NCI-H510A (cell line): ENCODE measurements around the gene C5AR1.
"Not testable (repeated sequence)": the region's sequence is repeated elsewhere in the genome, so short reads cannot be mapped to it uniquely, and the experiment has no call there.

Experiments used
- DNase-seq: peaks from one replicate; lab custom pipeline; 2025; lab: John Stamatoyannopoulos, UW

C5AR1 gene

GRCh38 chr19:47309608-47310007, at the start of gene C5AR1:
TSS of gene C5AR1 (plus strand) at chr19:47309861. CDS start at chr19:47309896, 35 bp downstream.
- no peak for DNase-seq

- DNase-seq = no peak
Observed at GRCh38 chr19:47260476-47260875, 49.2 kb upstream of the C5AR1 start.

GRCh38 chr19:47261946-47262793, 47.5 kb upstream of the C5AR1 start:
- not testable (repeated sequence) for DNase-seq

GRCh38 chr19:47264629-47265028, 45.0 kb upstream of the C5AR1 start:
- no peak for DNase-seq

- no peak for DNase-seq
Observed at GRCh38 chr19:47266401-47266941, 43.2 kb upstream of the C5AR1 start.

GRCh38 chr19:47267350-47267759, 42.3 kb upstream of the C5AR1 start:
- no peak for DNase-seq

GRCh38 chr19:47268028-47268427, 41.6 kb upstream of the C5AR1 start:
- no peak for DNase-seq

GRCh38 chr19:47269596-47269995, 40.1 kb upstream of the C5AR1 start:
- no peak for DNase-seq

GRCh38 chr19:47270408-47270807, 39.3 kb upstream of the C5AR1 start:
- no peak for DNase-seq

- no peak for DNase-seq
Observed at GRCh38 chr19:47271949-47272348, 37.7 kb upstream of the C5AR1 start.

GRCh38 chr19:47272448-47273312, 37.0 kb upstream of the C5AR1 start:
- DNase-seq = no peak

- DNase-seq = peak; percentile 86
Observed at GRCh38 chr19:47273313-47274070, 36.2 kb upstream of the C5AR1 start.

- peak; percentile 52 for DNase-seq
Observed at GRCh38 chr19:47274071-47274890, 35.4 kb upstream of the C5AR1 start, which contains the start of gene INAFM1. TSS of gene INAFM1 (plus strand) at chr19:47274885. CDS start at chr19:47274920, 35 bp downstream.

GRCh38 chr19:47274891-47275761, 34.5 kb upstream of the C5AR1 start:
- no peak for DNase-seq

GRCh38 chr19:47275791-47276461, 33.7 kb upstream of the C5AR1 start:
- DNase-seq = no peak

GRCh38 chr19:47276513-47276912, 33.1 kb upstream of the C5AR1 start:
- not testable (repeated sequence) for DNase-seq

GRCh38 chr19:47280183-47280797, 29.4 kb upstream of the C5AR1 start:
- DNase-seq = no peak

GRCh38 chr19:47283405-47284059, 26.1 kb upstream of the C5AR1 start:
- DNase-seq = no peak
